Ishikawa (cell line): ENCODE data around the gene CNNM2.

Experiments
- CEBPB ChIP-seq: IDR thresholded peaks from 2 replicates; pipeline ENCODE4 v1.6.1; 2012
- CREB1 ChIP-seq: IDR thresholded peaks from 2 replicates; pipeline ENCODE4 v1.6.1; 2012; ENCODE audit warnings: low read depth
- EGR1 ChIP-seq: IDR thresholded peaks from 2 replicates; pipeline ENCODE4 v1.6.1; 2012
- EP300 ChIP-seq: IDR thresholded peaks from 2 replicates; pipeline ENCODE4 v1.6.1; 2012; ENCODE audit warnings: borderline replicate concordance
- FOXM1 ChIP-seq: IDR thresholded peaks from 2 replicates; pipeline ENCODE4 v1.6.1; 2012; ENCODE audit warnings: low read depth, borderline replicate concordance
- MAX ChIP-seq: IDR thresholded peaks from 2 replicates; pipeline ENCODE4 v1.6.1; 2012
- NFIC ChIP-seq: IDR thresholded peaks from 2 replicates; pipeline ENCODE4 v1.6.1; 2012
- RAD21 ChIP-seq: IDR thresholded peaks from 2 replicates; pipeline ENCODE4 v1.6.1; 2012; ENCODE audit warnings: low read depth
- TAF1 ChIP-seq: IDR thresholded peaks from 2 replicates; pipeline ENCODE4 v1.6.1; 2012; ENCODE audit warnings: low read depth, mild to moderate bottlenecking
- TCF12 ChIP-seq: IDR thresholded peaks from 2 replicates; pipeline ENCODE4 v1.6.1; 2012; ENCODE audit warnings: low read depth
- TEAD4 ChIP-seq: IDR thresholded peaks from 2 replicates; pipeline ENCODE4 v1.6.1; 2012
- USF1 ChIP-seq: IDR thresholded peaks from 2 replicates; pipeline ENCODE4 v1.6.1; 2012
- YY1 ChIP-seq: IDR thresholded peaks from 2 replicates; pipeline ENCODE4 v1.6.1; 2012; ENCODE audit warnings: low read depth
- ZBTB7A ChIP-seq: IDR thresholded peaks from 2 replicates; pipeline ENCODE4 v1.6.1; 2012; ENCODE audit warnings: low read depth
- TF ChIP-seq, protein P1 (sequence below): IDR thresholded peaks from 2 replicates; pipeline ENCODE4 v1.6.1; 2012; ENCODE audit warnings: low read depth, mild to moderate bottlenecking

CNNM2 gene

DNA sequence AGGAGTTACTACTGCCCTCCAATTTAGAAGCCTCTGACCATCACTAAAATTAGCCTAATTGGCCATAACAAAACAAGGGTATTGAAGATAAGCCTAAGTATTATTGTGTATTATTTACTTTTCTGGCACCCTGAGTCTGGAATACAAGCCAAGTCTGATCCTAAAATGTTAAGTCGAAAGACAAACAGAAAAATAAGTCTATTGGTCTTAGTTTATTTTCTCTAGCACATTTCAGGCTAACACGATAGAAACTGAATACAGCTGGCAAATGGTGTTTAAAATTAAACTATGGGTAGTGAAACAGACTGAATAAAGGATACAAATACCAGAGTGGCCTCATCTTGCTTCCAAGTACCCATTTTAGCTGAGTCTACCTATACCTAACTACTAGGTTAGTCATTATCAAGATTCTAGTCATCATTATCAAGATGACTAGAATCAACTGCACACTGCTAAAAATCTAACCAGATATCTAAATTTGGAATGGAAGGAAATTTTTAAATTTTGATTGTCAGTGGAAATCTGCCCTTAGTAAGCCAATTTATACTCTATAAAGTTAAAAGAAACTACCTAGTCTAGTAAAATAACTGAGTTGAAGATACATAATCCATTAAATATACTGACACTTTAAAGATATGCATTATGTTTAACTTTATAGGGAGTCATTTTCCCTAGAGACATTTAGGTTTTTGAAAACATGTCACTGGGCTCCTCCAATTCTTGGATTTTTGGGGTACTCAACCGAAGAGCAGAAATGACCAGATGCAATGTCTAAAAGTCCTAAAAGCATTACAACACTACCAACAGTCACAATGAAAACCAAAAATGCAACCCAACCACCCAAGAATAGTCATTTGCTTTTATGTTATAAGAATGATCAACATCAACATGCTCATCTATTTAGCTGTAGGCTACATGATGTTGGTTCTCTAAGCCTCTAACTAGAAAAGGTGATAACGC, 194.1 kb downstream of the CNNM2 start:
- TF ChIP-seq RAD21 = no peak
- TF ChIP-seq ZBTB7A = no peak

- TF ChIP-seq YY1 (no peak), TAF1 (no peak), CEBPB (no peak), CREB1 (no peak), TEAD4 (no peak), EGR1 (no peak), ZBTB7A (no peak), FOXM1 (no peak), TCF12 (no peak), RAD21 (no peak), MAX (no peak), NFIC (no peak), USF1 (no peak), EP300 (no peak)
- TF ChIP-seq, protein P1, sequence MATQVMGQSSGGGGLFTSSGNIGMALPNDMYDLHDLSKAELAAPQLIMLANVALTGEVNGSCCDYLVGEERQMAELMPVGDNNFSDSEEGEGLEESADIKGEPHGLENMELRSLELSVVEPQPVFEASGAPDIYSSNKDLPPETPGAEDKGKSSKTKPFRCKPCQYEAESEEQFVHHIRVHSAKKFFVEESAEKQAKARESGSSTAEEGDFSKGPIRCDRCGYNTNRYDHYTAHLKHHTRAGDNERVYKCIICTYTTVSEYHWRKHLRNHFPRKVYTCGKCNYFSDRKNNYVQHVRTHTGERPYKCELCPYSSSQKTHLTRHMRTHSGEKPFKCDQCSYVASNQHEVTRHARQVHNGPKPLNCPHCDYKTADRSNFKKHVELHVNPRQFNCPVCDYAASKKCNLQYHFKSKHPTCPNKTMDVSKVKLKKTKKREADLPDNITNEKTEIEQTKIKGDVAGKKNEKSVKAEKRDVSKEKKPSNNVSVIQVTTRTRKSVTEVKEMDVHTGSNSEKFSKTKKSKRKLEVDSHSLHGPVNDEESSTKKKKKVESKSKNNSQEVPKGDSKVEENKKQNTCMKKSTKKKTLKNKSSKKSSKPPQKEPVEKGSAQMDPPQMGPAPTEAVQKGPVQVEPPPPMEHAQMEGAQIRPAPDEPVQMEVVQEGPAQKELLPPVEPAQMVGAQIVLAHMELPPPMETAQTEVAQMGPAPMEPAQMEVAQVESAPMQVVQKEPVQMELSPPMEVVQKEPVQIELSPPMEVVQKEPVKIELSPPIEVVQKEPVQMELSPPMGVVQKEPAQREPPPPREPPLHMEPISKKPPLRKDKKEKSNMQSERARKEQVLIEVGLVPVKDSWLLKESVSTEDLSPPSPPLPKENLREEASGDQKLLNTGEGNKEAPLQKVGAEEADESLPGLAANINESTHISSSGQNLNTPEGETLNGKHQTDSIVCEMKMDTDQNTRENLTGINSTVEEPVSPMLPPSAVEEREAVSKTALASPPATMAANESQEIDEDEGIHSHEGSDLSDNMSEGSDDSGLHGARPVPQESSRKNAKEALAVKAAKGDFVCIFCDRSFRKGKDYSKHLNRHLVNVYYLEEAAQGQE = no peak
These were observed 196.8 kb downstream of the CNNM2 start for GRCh38 chr10:103114876-103115275.

DNA sequence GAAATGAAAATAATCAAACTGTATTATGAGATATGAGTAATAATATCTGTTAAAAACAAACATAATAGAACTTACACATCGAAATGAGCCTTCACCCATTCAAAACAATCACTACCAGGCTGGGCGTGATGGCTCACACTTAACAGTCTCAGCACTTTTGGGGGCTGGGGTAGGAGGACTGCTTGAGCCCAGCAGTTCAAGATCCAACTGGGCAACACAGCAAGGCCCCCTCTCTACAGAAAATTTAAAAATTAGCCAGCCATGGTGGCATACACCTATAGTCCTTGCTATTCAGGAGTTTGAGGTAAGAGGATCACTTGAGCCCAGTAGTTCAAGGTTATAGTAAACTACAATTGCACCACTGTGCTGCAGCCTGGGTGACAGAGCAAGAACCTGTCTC, 199.2 kb downstream of the CNNM2 start:
- TF ChIP-seq EP300 (no peak), TEAD4 (no peak), NFIC (no peak), FOXM1 (no peak), CEBPB (no peak), TAF1 (no peak), YY1 (no peak), EGR1 (no peak), RAD21 (no peak), ZBTB7A (no peak)
- TF ChIP-seq, protein P1 = no peak

DNA sequence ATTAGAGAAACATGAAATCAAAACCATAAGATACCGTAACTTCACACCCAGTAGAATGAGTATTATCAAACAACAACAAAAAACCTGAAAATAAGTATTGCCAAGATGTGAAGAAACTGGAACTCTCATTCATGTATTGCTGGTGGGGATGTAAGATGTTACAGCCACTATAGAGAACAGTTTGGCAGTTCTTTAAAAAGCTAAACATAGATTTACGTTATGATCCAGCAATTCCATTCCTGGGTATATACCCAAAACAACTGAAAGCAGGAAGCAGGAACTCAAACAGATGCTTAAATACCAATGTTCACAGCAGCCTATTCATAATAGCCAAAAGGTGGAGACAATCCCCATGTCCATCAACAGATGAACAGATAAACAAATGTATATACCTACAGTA, 202.5 kb downstream of the CNNM2 start:
- no peak for TF ChIP-seq TAF1
- no peak for TF ChIP-seq NFIC
- TF ChIP-seq TCF12 = no peak
- TF ChIP-seq USF1 = no peak
- no peak for TF ChIP-seq YY1
- TF ChIP-seq MAX = no peak
- TF ChIP-seq ZBTB7A = no peak
- TF ChIP-seq TEAD4 = no peak
- no peak for TF ChIP-seq FOXM1
- TF ChIP-seq, protein P1 = no peak
- TF ChIP-seq EGR1 = no peak
